ENCODE measurements around the gene ABCA9.

GRCh38 chr17:69082696-69083095 lies 22.0 kb upstream of the ABCA9 start:
- no peak for TF ChIP-seq POLR2A (IDR thresholded peaks at IDR 0.05)
- TF ChIP-seq, protein P1, sequence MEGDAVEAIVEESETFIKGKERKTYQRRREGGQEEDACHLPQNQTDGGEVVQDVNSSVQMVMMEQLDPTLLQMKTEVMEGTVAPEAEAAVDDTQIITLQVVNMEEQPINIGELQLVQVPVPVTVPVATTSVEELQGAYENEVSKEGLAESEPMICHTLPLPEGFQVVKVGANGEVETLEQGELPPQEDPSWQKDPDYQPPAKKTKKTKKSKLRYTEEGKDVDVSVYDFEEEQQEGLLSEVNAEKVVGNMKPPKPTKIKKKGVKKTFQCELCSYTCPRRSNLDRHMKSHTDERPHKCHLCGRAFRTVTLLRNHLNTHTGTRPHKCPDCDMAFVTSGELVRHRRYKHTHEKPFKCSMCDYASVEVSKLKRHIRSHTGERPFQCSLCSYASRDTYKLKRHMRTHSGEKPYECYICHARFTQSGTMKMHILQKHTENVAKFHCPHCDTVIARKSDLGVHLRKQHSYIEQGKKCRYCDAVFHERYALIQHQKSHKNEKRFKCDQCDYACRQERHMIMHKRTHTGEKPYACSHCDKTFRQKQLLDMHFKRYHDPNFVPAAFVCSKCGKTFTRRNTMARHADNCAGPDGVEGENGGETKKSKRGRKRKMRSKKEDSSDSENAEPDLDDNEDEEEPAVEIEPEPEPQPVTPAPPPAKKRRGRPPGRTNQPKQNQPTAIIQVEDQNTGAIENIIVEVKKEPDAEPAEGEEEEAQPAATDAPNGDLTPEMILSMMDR (IDR thresholded peaks at IDR 0.05 in 4 of 5, conservative IDR thresholded peaks at IDR 0.05 in 1 of 5): no peak
